ENCODE results near the gene ZSCAN1.
A peak's percentile ranks its signal among the peaks of the same experiment; 100 is the strongest.

ZSCAN1 gene

GRCh38 chr19:58038688-58039204, 4.9 kb downstream of the ZSCAN1 start:
- no peaks in the 10 kb centered on the region; the same call in 1 of the 2 replicates for H3K9me3 ChIP-seq (ENCODE audit: control insufficient read depth, insufficient read depth, low read length)
- no peak for DNase-seq (ENCODE audit: low read depth, low spot score)
- peaks cover 5% of the 10 kb centered on the region; the same call in 1 of the 2 replicates for H3K4me1 ChIP-seq (ENCODE audit: control insufficient read depth, insufficient read depth, low read length)
- H3K27ac ChIP-seq (ENCODE audit: low read length), result no peak overlapping the region
- no peaks in the 10 kb centered on the region for H3K27me3 ChIP-seq (ENCODE audit: control insufficient read depth, insufficient read depth, low read length)
- no peak overlapping the region for H3K4me3 ChIP-seq (ENCODE audit: low read length)
- no peaks in the 10 kb centered on the region; the same call in 1 of the 2 replicates for H3K36me3 ChIP-seq (ENCODE audit: control insufficient read depth, insufficient read depth, low read length)
- WGBS (ENCODE audit: insufficient coverage, insufficient read length), result no CpG with 5 or more reads among the region's 8 CpGs

DNA sequence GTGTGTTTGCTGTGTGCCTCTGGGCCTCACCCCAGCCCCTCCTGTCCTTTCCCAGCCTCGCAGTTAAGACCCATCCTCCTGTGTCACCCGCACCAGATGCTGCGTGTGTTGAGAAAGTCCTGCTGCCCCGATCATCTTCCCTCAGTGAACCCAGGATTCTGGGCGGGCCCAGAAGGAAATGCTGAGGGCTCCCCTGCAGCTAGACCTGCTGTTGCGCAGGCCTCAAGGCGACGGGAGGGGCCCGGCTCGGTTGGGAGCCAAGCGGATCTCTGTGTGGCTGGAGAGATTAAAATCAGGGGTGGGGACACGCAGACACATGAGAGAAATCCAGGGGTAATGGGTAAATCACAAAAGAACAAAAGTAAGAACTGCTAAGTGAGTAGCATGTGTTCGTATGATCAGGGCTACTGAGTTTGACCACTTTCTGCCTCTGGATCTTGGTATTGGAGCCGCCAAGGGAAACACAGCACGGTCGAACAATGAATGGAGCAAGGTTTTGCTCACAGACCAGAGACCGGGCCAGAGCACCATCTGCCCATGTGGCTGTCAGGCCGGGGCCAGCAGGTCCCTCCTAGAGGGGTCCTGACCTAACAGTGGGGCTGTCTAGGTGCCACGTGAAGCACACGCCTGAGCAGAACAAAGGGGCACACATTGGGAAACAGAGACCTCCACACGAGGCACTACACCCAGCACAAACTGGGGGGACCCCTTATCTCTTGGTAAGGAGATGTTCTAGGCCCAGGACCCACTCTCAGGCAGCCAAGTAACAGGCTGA, 7.1 kb downstream of the ZSCAN1 start:
- H3K27me3 ChIP-seq (ENCODE audit: control insufficient read depth, insufficient read depth, low read length), result no peaks in the 10 kb centered on the region
- no peaks in the 10 kb centered on the region for H3K9me3 ChIP-seq (ENCODE audit: control insufficient read depth, insufficient read depth, low read length)
- H3K4me3 ChIP-seq (ENCODE audit: low read length), result no peak overlapping the region
- H3K4me1 ChIP-seq (ENCODE audit: control insufficient read depth, insufficient read depth, low read length), result peaks cover 5% of the 10 kb centered on the region; the same call in 1 of the 2 replicates
- no peak overlapping the region for H3K27ac ChIP-seq (ENCODE audit: low read length)
- no CpG with 5 or more reads among the region's 21 CpGs for whole genome bisulfite sequencing (ENCODE audit: insufficient coverage, insufficient read length)
- DNase-seq (ENCODE audit: low read depth, low spot score), result no peak
- no peaks in the 10 kb centered on the region for H3K36me3 ChIP-seq (ENCODE audit: control insufficient read depth, insufficient read depth, low read length)

DNA sequence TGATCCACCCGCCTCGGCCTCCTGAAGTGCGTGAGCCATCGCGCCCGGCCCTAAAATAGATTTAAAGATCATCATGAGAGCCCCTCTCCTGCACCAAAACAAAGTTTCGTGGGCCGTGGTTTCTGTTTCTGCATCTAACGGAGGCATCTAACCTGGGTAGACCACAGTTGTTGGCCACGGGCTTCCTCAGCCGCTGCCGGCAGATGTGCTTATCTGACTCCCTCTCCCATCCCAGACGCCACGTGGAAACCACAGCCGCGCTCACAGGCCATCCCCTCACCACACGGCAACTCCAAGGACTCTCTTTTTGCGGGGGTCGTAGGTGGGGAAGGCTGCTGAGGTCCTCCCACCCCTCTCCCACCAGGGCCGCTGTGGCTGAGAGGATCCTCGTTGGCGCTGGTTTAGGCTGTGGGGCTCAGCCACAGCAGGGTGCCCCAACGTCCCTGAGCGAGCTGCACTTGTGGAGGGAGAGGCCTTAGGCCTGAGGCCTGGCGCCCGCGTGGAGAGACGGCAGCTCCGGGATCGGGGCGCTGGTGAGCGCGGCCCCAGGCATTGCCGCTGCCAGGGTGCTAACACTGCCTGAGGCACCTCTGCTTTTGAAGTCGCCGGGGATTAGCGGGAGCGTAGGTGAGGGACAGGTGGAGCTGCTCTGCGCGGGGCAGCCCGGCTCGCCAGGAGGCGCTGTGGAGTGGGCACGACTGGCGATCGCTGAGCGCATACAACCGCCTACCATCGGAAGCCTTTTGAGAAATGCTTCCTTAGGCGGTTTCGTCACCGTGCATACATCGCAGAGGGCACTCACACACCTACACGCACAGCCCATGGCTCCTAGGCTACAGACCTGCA, 8.9 kb downstream of the ZSCAN1 start:
- no peak overlapping the region for H3K27ac ChIP-seq (ENCODE audit: low read length)
- H3K27me3 ChIP-seq (ENCODE audit: control insufficient read depth, insufficient read depth, low read length), result no peaks in the 10 kb centered on the region
- peak overlapping the region; percentile 3; the same call in 1 of the 2 replicates for H3K4me3 ChIP-seq (ENCODE audit: low read length)
- no peak for DNase-seq (ENCODE audit: low read depth, low spot score)
- no peaks in the 10 kb centered on the region for H3K36me3 ChIP-seq (ENCODE audit: control insufficient read depth, insufficient read depth, low read length)
- H3K4me1 ChIP-seq (ENCODE audit: control insufficient read depth, insufficient read depth, low read length), result peaks cover 5% of the 10 kb centered on the region; the same call in 1 of the 2 replicates
- peaks cover 1% of the 10 kb centered on the region for H3K9me3 ChIP-seq (ENCODE audit: control insufficient read depth, insufficient read depth, low read length)
- WGBS (ENCODE audit: insufficient coverage, insufficient read length), result no CpG with 5 or more reads among the region's 54 CpGs

DNA sequence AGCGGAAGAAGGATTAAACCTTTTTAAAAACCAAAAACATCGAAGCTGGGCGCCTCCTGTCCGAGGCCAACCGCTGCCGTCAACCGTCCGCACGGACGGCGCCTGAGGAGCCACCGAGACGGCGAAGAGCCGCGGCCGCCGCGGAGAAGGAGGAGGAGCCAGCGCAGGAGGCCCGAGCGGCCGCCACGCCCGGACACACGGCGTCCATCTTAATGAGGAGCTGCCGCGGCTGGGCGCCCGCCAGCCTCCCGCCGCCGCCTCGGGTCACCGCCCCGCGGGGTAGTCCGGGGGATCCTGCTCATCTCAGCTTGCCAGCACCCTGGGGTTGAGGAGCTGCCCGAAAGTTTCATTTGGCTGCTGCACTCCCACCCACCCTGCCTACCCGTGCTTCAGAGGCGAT, 10.6 kb downstream of the ZSCAN1 start:
- H3K9me3 ChIP-seq (ENCODE audit: control insufficient read depth, insufficient read depth, low read length), result peaks cover 2% of the 10 kb centered on the region

GRCh38 chr19:58044886-58045285, 11.1 kb downstream of the ZSCAN1 start:
- H3K9me3 ChIP-seq (ENCODE audit: control insufficient read depth, insufficient read depth, low read length), result peaks cover 3% of the 10 kb centered on the region
- no peaks in the 10 kb centered on the region for H3K4me1 ChIP-seq (ENCODE audit: control insufficient read depth, insufficient read depth, low read length)
- H3K27ac ChIP-seq (ENCODE audit: low read length), result no peak overlapping the region
- H3K36me3 ChIP-seq (ENCODE audit: control insufficient read depth, insufficient read depth, low read length), result no peaks in the 10 kb centered on the region
- no peaks in the 10 kb centered on the region for H3K27me3 ChIP-seq (ENCODE audit: control insufficient read depth, insufficient read depth, low read length)
- no peak for DNase-seq (ENCODE audit: low read depth, low spot score)
- no peak overlapping the region for H3K4me3 ChIP-seq (ENCODE audit: low read length)
- WGBS (ENCODE audit: insufficient coverage, insufficient read length), result no CpG with 5 or more reads among the region's 26 CpGs

More for the DNA sequence above, 10.6 kb downstream of the ZSCAN1 start:
- no peak overlapping the region for H3K4me3 ChIP-seq (ENCODE audit: low read length)
- H3K27me3 ChIP-seq (ENCODE audit: control insufficient read depth, insufficient read depth, low read length), result no peaks in the 10 kb centered on the region
- WGBS (ENCODE audit: insufficient coverage, insufficient read length), result no CpG with 5 or more reads among the region's 42 CpGs
- H3K27ac ChIP-seq (ENCODE audit: low read length), result no peak overlapping the region
- no peaks in the 10 kb centered on the region for H3K36me3 ChIP-seq (ENCODE audit: control insufficient read depth, insufficient read depth, low read length)
- DNase-seq (ENCODE audit: low read depth, low spot score), result no peak
- no peaks in the 10 kb centered on the region for H3K4me1 ChIP-seq (ENCODE audit: control insufficient read depth, insufficient read depth, low read length)

GRCh38 chr19:58045411-58046050, 11.7 kb downstream of the ZSCAN1 start:
- no CpG with 5 or more reads among the region's 24 CpGs for WGBS (ENCODE audit: insufficient coverage, insufficient read length)

DNA sequence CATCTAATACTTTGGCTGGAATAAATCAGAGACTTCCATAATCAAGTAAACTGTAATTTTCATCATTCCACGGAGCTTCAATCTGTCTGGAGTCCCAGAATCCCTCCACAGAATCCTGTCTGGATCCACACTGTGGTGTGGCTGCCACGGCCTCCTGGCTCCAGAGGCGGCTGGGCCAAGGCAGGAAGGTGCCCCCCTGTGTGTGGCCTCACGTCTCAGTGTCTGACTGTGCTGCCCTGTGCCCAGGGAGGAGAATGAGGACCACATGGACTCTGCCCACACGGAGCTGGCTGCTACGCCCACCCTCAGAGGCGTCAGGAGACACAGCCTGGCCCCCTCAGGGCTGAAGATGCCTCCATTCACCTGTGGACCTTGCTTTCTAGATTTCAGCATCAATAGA, 13.0 kb downstream of the ZSCAN1 start:
- WGBS (ENCODE audit: insufficient coverage, insufficient read length), result no CpG with 5 or more reads among the region's 7 CpGs
- Histone ChIP-seq H3K36me3 (ENCODE audit: control insufficient read depth, insufficient read depth, low read length) (no peaks in the 10 kb centered on the region), H3K4me1 (ENCODE audit: control insufficient read depth, insufficient read depth, low read length) (no peaks in the 10 kb centered on the region), H3K27ac (ENCODE audit: low read length) (no peak overlapping the region), H3K27me3 (ENCODE audit: control insufficient read depth, insufficient read depth, low read length) (no peaks in the 10 kb centered on the region), H3K4me3 (ENCODE audit: low read length) (no peak overlapping the region), H3K9me3 (ENCODE audit: control insufficient read depth, insufficient read depth, low read length) (peaks cover 5% of the 10 kb centered on the region)
- no peak for DNase-seq (ENCODE audit: low read depth, low spot score)

More at GRCh38 chr19:58045411-58046050, 11.7 kb downstream of the ZSCAN1 start:
- Histone ChIP-seq H3K4me1 (ENCODE audit: control insufficient read depth, insufficient read depth, low read length) (no peaks in the 10 kb centered on the region), H3K36me3 (ENCODE audit: control insufficient read depth, insufficient read depth, low read length) (no peaks in the 10 kb centered on the region), H3K27ac (ENCODE audit: low read length) (no peak overlapping the region), H3K27me3 (ENCODE audit: control insufficient read depth, insufficient read depth, low read length) (no peaks in the 10 kb centered on the region), H3K4me3 (ENCODE audit: low read length) (no peak overlapping the region), H3K9me3 (ENCODE audit: control insufficient read depth, insufficient read depth, low read length) (peaks cover 3% of the 10 kb centered on the region)
- no peak for DNase-seq (ENCODE audit: low read depth, low spot score)

- H3K4me1 ChIP-seq (ENCODE audit: control insufficient read depth, insufficient read depth, low read length), result no peaks in the 10 kb centered on the region
- H3K27ac ChIP-seq (ENCODE audit: low read length), result no peak overlapping the region
- no CpG with 5 or more reads among the region's 12 CpGs for WGBS (ENCODE audit: insufficient coverage, insufficient read length)
- DNase-seq (ENCODE audit: low read depth, low spot score), result no peak
- peaks cover 5% of the 10 kb centered on the region for H3K9me3 ChIP-seq (ENCODE audit: control insufficient read depth, insufficient read depth, low read length)
- H3K27me3 ChIP-seq (ENCODE audit: control insufficient read depth, insufficient read depth, low read length), result no peaks in the 10 kb centered on the region
- no peaks in the 10 kb centered on the region for H3K36me3 ChIP-seq (ENCODE audit: control insufficient read depth, insufficient read depth, low read length)
- H3K4me3 ChIP-seq (ENCODE audit: low read length), result no peak overlapping the region
Observed at GRCh38 chr19:58047672-58048071, 13.8 kb downstream of the ZSCAN1 start.

- no peaks in the 10 kb centered on the region for H3K27me3 ChIP-seq (ENCODE audit: control insufficient read depth, insufficient read depth, low read length)
- WGBS (ENCODE audit: insufficient coverage, insufficient read length), result no CpG with 5 or more reads among the region's 16 CpGs
- H3K4me3 ChIP-seq (ENCODE audit: low read length), result no peak overlapping the region
- H3K36me3 ChIP-seq (ENCODE audit: control insufficient read depth, insufficient read depth, low read length), result no peaks in the 10 kb centered on the region
- no peaks in the 10 kb centered on the region for H3K4me1 ChIP-seq (ENCODE audit: control insufficient read depth, insufficient read depth, low read length)
- H3K27ac ChIP-seq (ENCODE audit: low read length), result no peak overlapping the region
- H3K9me3 ChIP-seq (ENCODE audit: control insufficient read depth, insufficient read depth, low read length), result peaks cover 5% of the 10 kb centered on the region
- DNase-seq (ENCODE audit: low read depth, low spot score), result no peak
Observed at GRCh38 chr19:58052256-58052655, 18.4 kb downstream of the ZSCAN1 start.
